PC-3 (cell line): Measurements from ENCODE around the gene GDI2. TPM values are rescaled to one million over a fixed set of nuclear protein-coding genes. Genes with fewer than 3 reads are reported as not detected.

Source experiments
- ATAC-seq: fragments of 200-7000 bp; cut with Tn5 transposase; 2 replicates; pipeline ENCODE4 v1.9.1; 2020; ENCODE audit warnings: mild to moderate bottlenecking, moderate library complexity
- BruUV-seq: library from RNA; stranded (reverse); fragments of 400-500 nt; replicated peaks from 2 replicates; lab custom pipeline; 2021; lab: Mats Ljungman, UMichigan
- CTCF ChIA-PET: fragments of 300-600 bp; sonication (Branson Sonifier 250); formaldehyde crosslinking; loops from one replicate; lab custom pipeline; 2022; ENCODE audit warnings: antibody characterized with exemption; lab: Charles Lee
- POLR2A ChIA-PET: fragments of 300-600 bp; sonication (Branson Sonifier 250); formaldehyde crosslinking; loops from one replicate; lab custom pipeline; 2022; ENCODE audit warnings: antibody characterized with exemption; ENCODE audit not compliant: unreplicated experiment; lab: Charles Lee
- DNase-seq: peaks from one replicate; pipeline ENCODE4 v3.0.0-alpha.2; 2015
- H2AFZ ChIP-seq: fragments of 300-600 bp; sonication (generic); 2 replicates; pipeline ENCODE4 v1.6.0; 2016; ENCODE audit warnings: antibody characterized with exemption, low read length
- H3F3A ChIP-seq: fragments of 300-600 bp; sonication (generic); one replicate; pipeline ENCODE4 v1.6.0; 2017; ENCODE audit warnings: antibody characterized with exemption, low read length, control low read depth, mild to moderate bottlenecking; ENCODE audit not compliant: unreplicated experiment
- H3K27ac ChIP-seq: fragments of 300-600 bp; sonication (generic); 2 replicates; pipeline ENCODE4 v1.5.1; 2016; ENCODE audit warnings: mild to moderate bottlenecking, low read length
- H3K27me3 ChIP-seq: fragments of 300-600 bp; sonication (generic); 2 replicates; pipeline ENCODE4 v1.6.1; 2016; ENCODE audit warnings: low read length, mixed read lengths
- H3K36me3 ChIP-seq: fragments of 300-600 bp; sonication (generic); 2 replicates; pipeline ENCODE4 v1.6.1; 2016; ENCODE audit warnings: low read depth, mixed run types, low read length, mixed read lengths
- H3K4me1 ChIP-seq: fragments of 300-600 bp; sonication (generic); 2 replicates; pipeline ENCODE4 v1.5.1; 2016; ENCODE audit warnings: low read length; ENCODE audit not compliant: insufficient read depth
- H3K4me2 ChIP-seq: fragments of 300-600 bp; sonication (generic); 2 replicates; pipeline ENCODE4 v1.6.0; 2016; ENCODE audit warnings: low read length
- H3K4me3 ChIP-seq: fragments of 300-600 bp; sonication (generic); 2 replicates; pipeline ENCODE4 v1.5.1; 2016; ENCODE audit warnings: mild to moderate bottlenecking, low read length, mixed read lengths
- H3K79me2 ChIP-seq: fragments of 300-600 bp; sonication (generic); 2 replicates; pipeline ENCODE4 v1.6.1; 2017; ENCODE audit warnings: low read length, mixed read lengths
- H3K9ac ChIP-seq: fragments of 300-600 bp; sonication (generic); 2 replicates; pipeline ENCODE4 v1.6.0; 2016; ENCODE audit warnings: mild to moderate bottlenecking, low read length
- H3K9me2 ChIP-seq: fragments of 300-600 bp; sonication (generic); replicated peaks from 2 replicates; pipeline ENCODE4 v1.6.1; 2016; ENCODE audit warnings: mixed run types, low read length, mixed read lengths
- H3K9me3 ChIP-seq: fragments of 300-600 bp; sonication (generic); 2 replicates; pipeline ENCODE4 v1.6.1; 2016; ENCODE audit warnings: low read length, mixed read lengths
- H4K20me1 ChIP-seq: fragments of 300-600 bp; sonication (generic); 2 replicates; pipeline ENCODE4 v1.6.1; 2016; ENCODE audit warnings: low read length, mixed read lengths
- EZH2 ChIP-seq: fragments of 300-600 bp; sonication (generic); IDR thresholded peaks from one replicate; pipeline ENCODE4 v1.6.1; 2017; ENCODE audit warnings: antibody characterized with exemption, mild to moderate bottlenecking, low read length; ENCODE audit not compliant: unreplicated experiment
- EZH2phosphoT487 ChIP-seq: fragments of 300-600 bp; sonication (generic); IDR thresholded peaks from 2 replicates; pipeline ENCODE4 v1.6.1; 2018; ENCODE audit warnings: mild to moderate bottlenecking, antibody characterized with exemption, low read length, borderline replicate concordance
- intact Hi-C: fragments of 100-400 bp; cut with micrococcal nuclease; formaldehyde crosslinking; loops from 2 replicates; pipeline ENCODE4 v1.9.0; 2023
- total RNA-seq: library from RNA; depleted of rRNA; stranded (reverse); fragments of >200 nt; gene quantifications from 2 replicates; pipeline ENCODE4 v1.2.3, GENCODE V29; 2014
- TF ChIP-seq, protein P1 (sequence below): fragments of 300-600 bp; sonication (generic); conservative IDR thresholded peaks from 2 replicates; pipeline ENCODE4 v1.5.1; 2017; ENCODE audit warnings: antibody characterized with exemption, low read depth, mild to moderate bottlenecking, low read length

The GDI2 gene
- total RNA-seq, 1 experiment from 2014 or later = 122 TPM

DNA sequence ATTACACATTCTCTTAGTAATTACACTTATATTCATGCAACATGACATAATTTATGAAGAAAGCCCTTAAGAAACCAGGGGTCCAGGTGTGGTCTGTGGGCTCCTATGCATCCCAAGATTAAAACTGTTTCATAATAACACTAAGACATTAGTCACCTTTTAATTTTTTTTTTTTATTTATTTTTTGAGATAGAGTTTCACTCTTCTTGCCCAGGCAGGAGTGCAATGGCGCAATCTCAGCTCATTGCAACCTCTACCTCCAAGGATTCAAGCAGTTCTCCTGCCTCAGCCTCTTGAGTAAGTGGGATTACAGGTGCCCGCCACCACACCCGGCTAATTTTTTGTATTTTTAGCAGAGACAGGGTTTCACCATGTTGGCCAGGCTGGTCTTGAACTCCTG lies 12.5 kb downstream of the GDI2 start:
- Histone ChIP-seq H3K9me3 (no peaks in the 10 kb centered on the region), H3K9ac (no peak overlapping the region), H3K27ac (no peak overlapping the region), H3K4me1 (no peaks in the 10 kb centered on the region), H3K9me2 (no peaks in the 10 kb centered on the region), H3F3A (no peaks in the 10 kb centered on the region), H3K4me3 (no peak overlapping the region), H2AFZ (no peak overlapping the region), H3K27me3 (no peaks in the 10 kb centered on the region), H3K36me3 (peaks cover 9% of the 10 kb centered on the region; the same call in 1 of the 2 replicates), H3K4me2 (no peak overlapping the region), H3K79me2 (peaks cover 61% of the 10 kb centered on the region), H4K20me1 (peaks cover 3% of the 10 kb centered on the region; the same call in 1 of the 2 replicates)
- BruUV-seq = no TSS peak
- no peak for ATAC-seq
- intact Hi-C loops = no loop called here
- TF ChIP-seq, protein P1, sequence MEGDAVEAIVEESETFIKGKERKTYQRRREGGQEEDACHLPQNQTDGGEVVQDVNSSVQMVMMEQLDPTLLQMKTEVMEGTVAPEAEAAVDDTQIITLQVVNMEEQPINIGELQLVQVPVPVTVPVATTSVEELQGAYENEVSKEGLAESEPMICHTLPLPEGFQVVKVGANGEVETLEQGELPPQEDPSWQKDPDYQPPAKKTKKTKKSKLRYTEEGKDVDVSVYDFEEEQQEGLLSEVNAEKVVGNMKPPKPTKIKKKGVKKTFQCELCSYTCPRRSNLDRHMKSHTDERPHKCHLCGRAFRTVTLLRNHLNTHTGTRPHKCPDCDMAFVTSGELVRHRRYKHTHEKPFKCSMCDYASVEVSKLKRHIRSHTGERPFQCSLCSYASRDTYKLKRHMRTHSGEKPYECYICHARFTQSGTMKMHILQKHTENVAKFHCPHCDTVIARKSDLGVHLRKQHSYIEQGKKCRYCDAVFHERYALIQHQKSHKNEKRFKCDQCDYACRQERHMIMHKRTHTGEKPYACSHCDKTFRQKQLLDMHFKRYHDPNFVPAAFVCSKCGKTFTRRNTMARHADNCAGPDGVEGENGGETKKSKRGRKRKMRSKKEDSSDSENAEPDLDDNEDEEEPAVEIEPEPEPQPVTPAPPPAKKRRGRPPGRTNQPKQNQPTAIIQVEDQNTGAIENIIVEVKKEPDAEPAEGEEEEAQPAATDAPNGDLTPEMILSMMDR = no peak
- no peak for TF ChIP-seq EZH2
- no peak for TF ChIP-seq EZH2phosphoT487
- DNase-seq = no peak
- ChIA-PET POLR2A (interaction anchor here (0.6 kb wide), 1 partner anchor 89 kb away, joined by 8 read pairs; the partner anchor contains the start of gene FBH1), CTCF (no interaction called here)

DNA sequence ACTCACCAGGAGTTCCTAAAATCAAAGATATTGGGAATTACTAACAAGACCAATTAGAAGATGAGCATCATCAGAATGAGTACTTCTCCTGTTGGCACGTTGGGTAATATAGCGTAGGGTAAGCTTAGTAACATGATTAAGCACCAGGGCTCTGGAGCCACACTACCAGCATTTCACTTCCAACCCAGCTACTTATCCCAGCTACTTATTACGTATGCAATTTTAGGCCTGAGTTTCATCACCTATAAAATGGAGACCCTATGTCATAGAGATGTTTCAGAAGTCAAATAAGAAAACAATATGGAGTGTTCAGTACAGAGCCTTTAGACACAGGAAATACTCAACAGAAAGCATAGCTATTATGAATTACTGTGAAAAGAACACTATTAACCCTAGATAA lies 19.0 kb downstream of the GDI2 start:
- Histone ChIP-seq H3K9me3 (no peaks in the 10 kb centered on the region), H3K9me2 (no peaks in the 10 kb centered on the region), H2AFZ (no peak overlapping the region), H3K4me3 (no peak overlapping the region), H3F3A (no peaks in the 10 kb centered on the region), H3K79me2 (0 out of 2 replicates have a peak, but pooled peaks cover 4% of the 10 kb centered on the region), H3K9ac (no peak overlapping the region), H3K4me2 (no peak overlapping the region), H4K20me1 (no peaks in the 10 kb centered on the region), H3K4me1 (no peaks in the 10 kb centered on the region), H3K36me3 (peaks cover 18% of the 10 kb centered on the region; the same call in 1 of the 2 replicates), H3K27ac (no peak overlapping the region), H3K27me3 (no peaks in the 10 kb centered on the region)
- intact Hi-C loops = no loop called here
- CTCF ChIA-PET = no interaction called here
- TF ChIP-seq, protein P1 = no peak
- TF ChIP-seq EZH2 (no peak), EZH2phosphoT487 (no peak)
- ATAC-seq (no peak), DNase-seq (no peak)
- no TSS peak for BruUV-seq
- POLR2A ChIA-PET = no interaction called here

DNA sequence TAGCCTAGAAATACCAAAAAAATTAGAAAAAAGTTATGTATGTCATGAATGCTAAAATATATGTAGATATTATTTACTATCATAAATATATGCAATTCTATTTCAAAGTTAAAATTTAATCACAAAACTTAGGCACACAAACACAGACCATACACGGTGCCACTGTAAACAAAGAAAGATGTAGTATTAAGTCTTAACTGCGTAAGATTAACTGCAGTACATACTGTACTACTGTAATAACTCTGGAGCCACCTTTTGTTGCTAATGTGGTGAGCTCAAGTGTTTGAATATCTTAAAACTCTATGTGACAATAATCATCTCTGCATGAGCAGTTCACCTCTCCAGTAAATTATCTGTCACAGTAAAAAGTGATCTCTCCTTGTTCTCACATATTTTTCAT lies 23.6 kb downstream of the GDI2 start:
- no TSS peak for BruUV-seq
- no peak overlapping the region for H3K4me2 ChIP-seq
- DNase-seq = no peak
- H2AFZ ChIP-seq = no peak overlapping the region
- H3K27me3 ChIP-seq = no peaks in the 10 kb centered on the region
- no peak overlapping the region for H3K9ac ChIP-seq
- no peak for ATAC-seq
- H3K27ac ChIP-seq = no peak overlapping the region
- TF ChIP-seq EZH2 = no peak
- no peak for TF ChIP-seq EZH2phosphoT487
- TF ChIP-seq, protein P1 = no peak
- 0 out of 2 replicates have a peak, but pooled peaks cover 5% of the 10 kb centered on the region for H4K20me1 ChIP-seq
- no peaks in the 10 kb centered on the region for H3F3A ChIP-seq
- H3K36me3 ChIP-seq = peaks cover 31% of the 10 kb centered on the region
- intact Hi-C loops = no loop called here
- H3K9me2 ChIP-seq = no peaks in the 10 kb centered on the region
- no peaks in the 10 kb centered on the region for H3K9me3 ChIP-seq
- H3K79me2 ChIP-seq = peaks cover 11% of the 10 kb centered on the region
- ChIA-PET POLR2A (no interaction called here), CTCF (no interaction called here)
- no peak overlapping the region for H3K4me3 ChIP-seq
- H3K4me1 ChIP-seq = peaks cover 11% of the 10 kb centered on the region
